DND-41 (cell line): ENCODE data around the gene SDSL.

Source experiments
- ATAC-seq: fragments of 200-7000 bp; cut with Tn5 transposase; 3 replicates; pipeline ENCODE4 v1.9.1; 2021; ENCODE audit warnings: low read depth; ENCODE audit not compliant: insufficient read depth
- DNase-seq: peaks from one replicate; pipeline ENCODE4 v3.0.0-alpha.2; 2020
- H2AFZ ChIP-seq: 2 replicates; pipeline ENCODE4 v1.6.0; 2012; ENCODE audit warnings: low read depth, low read length
- H3K27ac ChIP-seq: 2 replicates; pipeline ENCODE4 v1.5.1; 2012; ENCODE audit warnings: low read length, inconsistent platforms
- H3K27me3 ChIP-seq: fragments of 200-600 bp; sonication (generic); 2 replicates; pipeline ENCODE4 v1.6.0; 2012; ENCODE audit warnings: low read length, mild to moderate bottlenecking, inconsistent platforms; ENCODE audit not compliant: insufficient read depth, poor library complexity
- H3K36me3 ChIP-seq: 2 replicates; pipeline ENCODE4 v1.5.1; 2012; ENCODE audit warnings: low read length, inconsistent platforms; ENCODE audit not compliant: insufficient read depth
- H3K4me1 ChIP-seq: 2 replicates; pipeline ENCODE4 v1.5.1; 2012; ENCODE audit warnings: mild to moderate bottlenecking, low read length; ENCODE audit not compliant: insufficient read depth
- H3K4me2 ChIP-seq: 2 replicates; pipeline ENCODE4 v1.6.0; 2012; ENCODE audit warnings: mild to moderate bottlenecking, moderate library complexity, low read length, inconsistent platforms; ENCODE audit not compliant: insufficient read depth
- H3K4me3 ChIP-seq, 2 experiments: fragments of 200-600 bp in 1 of 2; shearing (Covaris generic) in 1 of 2; 2 replicates each; pipeline ENCODE4 v1.5.1; 2012 to 2016; ENCODE audit warnings: inconsistent platforms in 2 of 2, low read length in 2 of 2, mild to moderate bottlenecking in 2 of 2, low read depth in 1 of 2, moderate library complexity in 1 of 2
- H3K79me2 ChIP-seq: 2 replicates; pipeline ENCODE4 v1.6.0; 2012; ENCODE audit warnings: low read length, inconsistent platforms; ENCODE audit not compliant: insufficient read depth
- H3K9ac ChIP-seq: 2 replicates; pipeline ENCODE4 v1.6.0; 2012; ENCODE audit warnings: low read depth, mild to moderate bottlenecking, inconsistent platforms, low read length, moderate library complexity
- H3K9me3 ChIP-seq: 2 replicates; pipeline ENCODE4 v1.5.1; 2012; ENCODE audit warnings: low read length, moderate library complexity, mild to moderate bottlenecking, inconsistent platforms; ENCODE audit not compliant: insufficient read depth, severe bottlenecking
- H4K20me1 ChIP-seq: 2 replicates; pipeline ENCODE4 v1.6.0; 2012; ENCODE audit warnings: low read length; ENCODE audit not compliant: insufficient read depth
- CTCF ChIP-seq: IDR thresholded peaks from 2 replicates; pipeline ENCODE4 v1.5.1; 2012; ENCODE audit warnings: borderline replicate concordance, low read length, moderate library complexity, mild to moderate bottlenecking; ENCODE audit not compliant: poor library complexity, severe bottlenecking; ENCODE audit errors: extremely low read depth
- EZH2 ChIP-seq: IDR thresholded peaks from 3 replicates; pipeline ENCODE4 v1.6.1; 2012; ENCODE audit warnings: borderline replicate concordance, low read depth, mild to moderate bottlenecking, moderate library complexity, low read length, inconsistent platforms; ENCODE audit not compliant: severe bottlenecking

Gene SDSL

GRCh38 chr12:113398346-113399290, 23.6 kb upstream of the SDSL start:
- TF ChIP-seq CTCF (no peak), EZH2 (no peak)
- Histone ChIP-seq H2AFZ (no peak overlapping the region), H3K4me3 (no peak overlapping the region), H3K4me1 (no peaks in the 10 kb centered on the region), H3K27ac (no peak overlapping the region), H3K27me3 (no peaks in the 10 kb centered on the region), H3K36me3 (no peaks in the 10 kb centered on the region), H4K20me1 (no peaks in the 10 kb centered on the region), H3K4me2 (no peak overlapping the region), H3K9ac (no peak overlapping the region), H3K79me2 (no peaks in the 10 kb centered on the region), H3K9me3 (no peaks in the 10 kb centered on the region)
- ATAC-seq (no peak), DNase-seq (no peak)

GRCh38 chr12:113399490-113399889, 22.7 kb upstream of the SDSL start:
- H3K9ac ChIP-seq = no peak overlapping the region
- no peaks in the 10 kb centered on the region for H3K36me3 ChIP-seq

GRCh38 chr12:113400362-113400761, 21.8 kb upstream of the SDSL start:
- no peak overlapping the region for H3K4me2 ChIP-seq
- ATAC-seq = no peak
- no peak overlapping the region for H2AFZ ChIP-seq
- no peaks in the 10 kb centered on the region for H3K27me3 ChIP-seq
- no peaks in the 10 kb centered on the region for H4K20me1 ChIP-seq
- H3K4me1 ChIP-seq = no peaks in the 10 kb centered on the region
- no peak overlapping the region for H3K27ac ChIP-seq
- no peak overlapping the region for H3K4me3 ChIP-seq
- H3K36me3 ChIP-seq = no peaks in the 10 kb centered on the region
- H3K79me2 ChIP-seq = no peaks in the 10 kb centered on the region
- no peak for DNase-seq
- no peak overlapping the region for H3K9ac ChIP-seq
- TF ChIP-seq EZH2 (no peak), CTCF (no peak)
- H3K9me3 ChIP-seq = no peaks in the 10 kb centered on the region

More at GRCh38 chr12:113399490-113399889, 22.7 kb upstream of the SDSL start:
- Histone ChIP-seq H3K27ac (no peak overlapping the region), H3K4me2 (no peak overlapping the region), H3K79me2 (no peaks in the 10 kb centered on the region), H3K4me1 (no peaks in the 10 kb centered on the region), H3K9me3 (no peaks in the 10 kb centered on the region), H3K27me3 (no peaks in the 10 kb centered on the region), H2AFZ (no peak overlapping the region), H3K4me3 (no peak overlapping the region), H4K20me1 (no peaks in the 10 kb centered on the region)
- no peak for TF ChIP-seq EZH2
- no peak for TF ChIP-seq CTCF
- DNase-seq (no peak), ATAC-seq (no peak)
